CD4-positive, alpha-beta T cell (primary cell): Measurements from ENCODE around the gene DPP9. TPM values are rescaled to one million over a fixed set of nuclear protein-coding genes. Genes with fewer than 3 reads are reported as not detected.

ENCODE experiments used
- ATAC-seq: fragments of 200-7000 bp; cut with Tn5 transposase; one replicate; pipeline ENCODE4 v1.10.0; 2022; ENCODE audit warnings: mild to moderate bottlenecking; ENCODE audit not compliant: poor library complexity
- CTCF ChIA-PET: fragments of 350-600 bp; sonication (Branson Sonifier 250); formaldehyde crosslinking; loops from one replicate; lab custom pipeline; 2021; ENCODE audit warnings: antibody characterized with exemption, inconsistent platforms; lab: Charles Lee
- POLR2A ChIA-PET: fragments of 350-600 bp; sonication (Branson Sonifier 250); formaldehyde crosslinking; loops from one replicate; lab custom pipeline; 2021; ENCODE audit warnings: antibody characterized with exemption, inconsistent platforms; lab: Charles Lee
- DNase-seq, 14 experiments: peaks; one replicate each; pipeline ENCODE4 v3.0.0-alpha.2; 2013 to 2020; ENCODE audit warnings: mixed read lengths in 2 of 14
- H3K27ac ChIP-seq, 2 donors: one replicate each; pipeline versions ENCODE4 v1.5.1 to v1.7.0; 2013; ENCODE audit warnings: low read length in 2 of 2, low read depth in 1 of 2, mild to moderate bottlenecking in 1 of 2
- H3K27me3 ChIP-seq, 2 experiments: 1 replicate in 1 of 2; 2 replicates in 1 of 2; pipeline versions ENCODE4 v1.6.1 to v1.7.0; 2013; ENCODE audit warnings: low read length in 2 of 2, control low read depth in 1 of 2, mild to moderate bottlenecking in 1 of 2, moderate library complexity in 1 of 2; ENCODE audit not compliant: insufficient read depth in 2 of 2, control insufficient read depth in 1 of 2
- H3K36me3 ChIP-seq: one replicate; pipeline ENCODE4 v1.6.1; 2013; ENCODE audit warnings: low read length, control low read depth; ENCODE audit not compliant: insufficient read depth
- H3K4me1 ChIP-seq: one replicate; pipeline ENCODE4 v1.6.1; 2013; ENCODE audit warnings: low read length, control low read depth; ENCODE audit not compliant: insufficient read depth
- H3K4me3 ChIP-seq: one replicate; pipeline ENCODE4 v1.5.1; 2013; ENCODE audit warnings: mild to moderate bottlenecking, low read length, moderate library complexity
- H3K9me3 ChIP-seq, 2 experiments: 1 replicate in 1 of 2; 2 replicates in 1 of 2; pipeline versions ENCODE4 v1.6.1 to v1.7.0; 2013; ENCODE audit warnings: low read length in 2 of 2, mild to moderate bottlenecking in 2 of 2, control low read depth in 1 of 2, moderate library complexity in 1 of 2; ENCODE audit not compliant: control insufficient read depth in 1 of 2, insufficient read depth in 1 of 2
- H3K27ac Mint-ChIP-seq: one replicate; pipeline ENCODE4 v1.8.0; 2020; ENCODE audit warnings: mixed read lengths
- H3K27me3 Mint-ChIP-seq: one replicate; pipeline ENCODE4 v1.8.0; 2021; ENCODE audit warnings: mixed read lengths
- H3K36me3 Mint-ChIP-seq: one replicate; pipeline ENCODE4 v1.8.0; 2021; ENCODE audit warnings: low read depth, mixed read lengths
- H3K4me1 Mint-ChIP-seq: one replicate; pipeline ENCODE4 v1.8.0; 2021; ENCODE audit warnings: low read depth, mixed read lengths
- H3K4me3 Mint-ChIP-seq: one replicate; pipeline ENCODE4 v1.8.0; 2020; ENCODE audit warnings: mild to moderate bottlenecking, mixed read lengths
- H3K9me3 Mint-ChIP-seq: one replicate; pipeline ENCODE4 v1.8.0; 2020; ENCODE audit warnings: mixed read lengths
- CTCF ChIP-seq: fragments of 200-600 bp; IDR thresholded peaks from one replicate; pipeline ENCODE4 v1.8.0; 2022; ENCODE audit warnings: antibody characterized with exemption, mild to moderate bottlenecking
- intact Hi-C, 2 experiments: fragments of 100-400 bp; cut with DNase I in 1 of 2; cut with micrococcal nuclease in 1 of 2; formaldehyde crosslinking; loops; one replicate each; pipeline versions ENCODE4 v1.15.1 to v1.9.0; 2023 to 2025; cut with DNase I, micrococcal nuclease
- microRNA-seq: library from miRNA; unstranded; fragments of <30 nt; microRNA quantifications from one replicate; pipeline ENCODE4 v1.2.0, GENCODE V29; 2021; ENCODE audit warnings: borderline microRNAs expressed, borderline replicate concordance
- total RNA-seq, 174 experiments: library from RNA in 2 of 174; stranded (reverse) in 2 of 174; gene quantifications; one replicate each; pipeline ENCODE4 v1.2.3 and lab custom pipeline; 2021 to 2026

DPP9 gene
- total RNA-seq, 2 experiments from 2014 or later = 67.9 to 72.8 TPM

- Histone ChIP-seq H3K4me3 (peak overlapping the region; percentile 59), H3K4me1 (peaks cover 52% of the 10 kb centered on the region), H3K27me3 (no peaks in the 10 kb centered on the region), H3K36me3 (no peaks in the 10 kb centered on the region), H3K9me3 (no peaks in the 10 kb centered on the region), H3K27ac (no peak overlapping the region)
- POLR2A ChIA-PET = interaction anchor here (0.6 to 1.7 kb wide), 4 partner anchors 39 to 164 kb away, joined by 3 to 4 read pairs (median 4); no protein-coding TSS in a partner anchor
- TF ChIP-seq CTCF = no peak
- CTCF ChIA-PET = interaction anchor here (1.1 to 2.0 kb wide), 5 partner anchors 10 to 67 kb away, joined by 3 to 14 read pairs (median 6); no protein-coding TSS in a partner anchor
- intact Hi-C loops = loop anchor here (1.0 to 10.0 kb wide), 8 partner anchors 59 to 391 kb away; partner anchors contain the start of genes HDGFL2 (in 1 of the 2), MPND (in 1 of the 2), SEMA6B (in 1 of the 2) and UBXN6 (in 1 of the 2)
- Mint-ChIP-seq H3K36me3 (peaks cover 3% of the 10 kb centered on the region), H3K27me3 (peaks cover 5% of the 10 kb centered on the region), H3K4me1 (peaks cover 31% of the 10 kb centered on the region), H3K9me3 (no peaks in the 10 kb centered on the region), H3K4me3 (no peak overlapping the region), H3K27ac (no peak overlapping the region)
- DNase-seq (no peak), ATAC-seq (no peak)
These were observed 87.9 kb downstream of the DPP9 start for GRCh38 chr19:4635754-4636116.

GRCh38 chr19:4633140-4633967 is 90.3 kb downstream of the DPP9 start:
- Histone ChIP-seq H3K27ac (no peak overlapping the region), H3K4me3 (no peak overlapping the region)
- H3K4me1 Mint-ChIP-seq = peaks cover 17% of the 10 kb centered on the region

More at GRCh38 chr19:4633140-4633967, 90.3 kb downstream of the DPP9 start:
- Mint-ChIP-seq H3K36me3 (no peaks in the 10 kb centered on the region), H3K27ac (no peak overlapping the region), H3K27me3 (peaks cover 5% of the 10 kb centered on the region), H3K9me3 (no peaks in the 10 kb centered on the region), H3K4me3 (peak overlapping the region; percentile 58)
- peak in 8 of 14 experiments; percentile 20 to 80 (median 42) for DNase-seq
- TF ChIP-seq CTCF = peak; percentile 57
- Histone ChIP-seq H3K36me3 (no peaks in the 10 kb centered on the region), H3K27me3 (peaks cover 0 to 3% of the 10 kb centered on the region in 2 experiments), H3K9me3 (no peaks in the 10 kb centered on the region), H3K4me1 (peaks cover 33% of the 10 kb centered on the region)
- CTCF ChIA-PET = interaction anchor here (0.5 to 1.3 kb wide), 3 partner anchors 22 to 66 kb away, joined by 3 to 5 read pairs (median 4); no protein-coding TSS in a partner anchor
- POLR2A ChIA-PET = no interaction called here
- intact Hi-C loops = loop anchor here in 1 of 2 experiments (10.0 kb wide), 1 partner anchor 389 kb away; the partner anchor contains the start of gene YJU2
- ATAC-seq = peak; percentile 45

Small RNA genes within 50 kb of the gene (microRNA-seq; reads per million reads assigned to microRNA genes)
- gene MIR7-3 = 1.8 reads per million

Other genes with a start within 250 kb of the DPP9 start
- gene PLIN4, start 205.4 kb downstream of the DPP9 start, total RNA-seq = not detected
- gene PLIN5, start 188.6 kb downstream of the DPP9 start, total RNA-seq = under 1 TPM; 0.31 to 0.93 TPM
- not detected for gene LRG1, start 183.8 kb downstream of the DPP9 start, total RNA-seq
- gene SEMA6B, start 164.2 kb downstream of the DPP9 start, total RNA-seq = under 1 TPM; 0.14 to 0.17 TPM
- gene TNFAIP8L1, start 84.3 kb downstream of the DPP9 start, total RNA-seq = 1 to 10 TPM; 4.4 to 5.1 TPM
- gene MYDGF, start 53.5 kb downstream of the DPP9 start, total RNA-seq = 10 to 100 TPM; 22.0 to 23.0 TPM
- 10 to 100 TPM; 11.8 to 12.1 TPM for gene FEM1A, start 67.9 kb upstream of the DPP9 start, total RNA-seq
- 10 to 100 TPM; 14.7 to 15.0 TPM for gene TICAM1, start 107.9 kb upstream of the DPP9 start, total RNA-seq
- gene PLIN3, start 143.8 kb upstream of the DPP9 start, total RNA-seq = 10 to 100 TPM; 18.2 to 19.1 TPM
- 1 to 10 TPM; 4.4 to 4.7 TPM for gene ARRDC5, start 179.1 kb upstream of the DPP9 start, total RNA-seq
- under 1 TPM; 0.16 to 0.20 TPM for gene UHRF1, start 185.7 kb upstream of the DPP9 start, total RNA-seq
- gene KDM4B, start 245.3 kb upstream of the DPP9 start, total RNA-seq = 10 to 100 TPM; 41.8 to 42.5 TPM